HFFc6 (cell line): ENCODE measurements around the gene USP15. TPM values are rescaled to one million over a fixed set of nuclear protein-coding genes. Genes with fewer than 3 reads are reported as not detected.
A peak's percentile ranks its signal among the peaks of the same experiment; 100 is the strongest.

Source experiments
- DNase-seq: peaks from one replicate; pipeline ENCODE4 v3.0.0-alpha.2; 2018
- H3K27ac Mint-ChIP-seq: 2 replicates; pipeline ENCODE4 v1.8.0; 2020; ENCODE audit warnings: mild to moderate bottlenecking, mixed read lengths
- H3K27me3 Mint-ChIP-seq: 2 replicates; pipeline ENCODE4 v1.8.0; 2021; ENCODE audit warnings: mild to moderate bottlenecking, moderate library complexity, mixed read lengths; ENCODE audit not compliant: insufficient read depth
- H3K36me3 Mint-ChIP-seq: 2 replicates; pipeline ENCODE4 v1.8.0; 2021; ENCODE audit warnings: low read depth, mixed read lengths
- H3K4me1 Mint-ChIP-seq: 2 replicates; pipeline ENCODE4 v1.8.0; 2020; ENCODE audit warnings: low read depth, mixed read lengths
- H3K4me3 Mint-ChIP-seq: 2 replicates; pipeline ENCODE4 v1.8.0; 2020; ENCODE audit warnings: mild to moderate bottlenecking, moderate library complexity, mixed read lengths
- H3K9me3 Mint-ChIP-seq: 2 replicates; pipeline ENCODE4 v1.8.0; 2020; ENCODE audit warnings: mild to moderate bottlenecking, mixed read lengths
- total RNA-seq, 6 experiments: library from RNA; stranded (reverse); fragmentation: NEBNext Ultra II Directional; extraction: Animal tissue kit (Norgen Biotek cat#: 25700); gene quantifications; 2 replicates in 1 of 6; 3 replicates in 5 of 6; pipeline ENCODE4 v1.2.3, GENCODE V29; 2021
- TF ChIP-seq, protein P1 (sequence below): fragments of 200-600 bp; sonication (generic); IDR thresholded peaks from 2 replicates; pipeline ENCODE4 v1.5.0; 2021; ENCODE audit warnings: antibody characterized with exemption, mild to moderate bottlenecking

Gene USP15
- total RNA-seq, 6 experiments from 2014 or later = 48.8 to 63.5 (median 54.9) TPM

DNA sequence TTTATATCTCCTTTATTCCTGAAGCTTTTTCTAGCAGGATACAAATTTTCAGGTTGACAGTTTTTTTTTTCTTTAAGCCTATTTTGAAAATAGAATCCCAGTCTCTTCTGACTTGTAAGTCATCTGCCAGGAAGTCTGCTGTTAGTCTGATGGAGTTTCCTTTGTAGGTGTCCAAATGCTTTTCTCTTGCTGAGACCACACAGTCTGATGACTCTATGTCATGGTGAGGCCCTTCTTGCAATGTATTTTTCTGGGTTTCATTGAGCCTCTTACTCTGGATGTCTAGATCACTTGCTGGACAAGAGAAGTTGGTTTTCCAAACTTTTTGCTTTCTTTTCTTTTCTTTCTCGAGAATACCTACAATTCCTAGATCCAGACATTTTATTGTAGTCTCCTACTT lies 30.6 kb downstream of the USP15 start:
- DNase-seq = no peak
- peaks cover 14% of the 10 kb centered on the region for H3K9me3 Mint-ChIP-seq
- TF ChIP-seq, protein P1, sequence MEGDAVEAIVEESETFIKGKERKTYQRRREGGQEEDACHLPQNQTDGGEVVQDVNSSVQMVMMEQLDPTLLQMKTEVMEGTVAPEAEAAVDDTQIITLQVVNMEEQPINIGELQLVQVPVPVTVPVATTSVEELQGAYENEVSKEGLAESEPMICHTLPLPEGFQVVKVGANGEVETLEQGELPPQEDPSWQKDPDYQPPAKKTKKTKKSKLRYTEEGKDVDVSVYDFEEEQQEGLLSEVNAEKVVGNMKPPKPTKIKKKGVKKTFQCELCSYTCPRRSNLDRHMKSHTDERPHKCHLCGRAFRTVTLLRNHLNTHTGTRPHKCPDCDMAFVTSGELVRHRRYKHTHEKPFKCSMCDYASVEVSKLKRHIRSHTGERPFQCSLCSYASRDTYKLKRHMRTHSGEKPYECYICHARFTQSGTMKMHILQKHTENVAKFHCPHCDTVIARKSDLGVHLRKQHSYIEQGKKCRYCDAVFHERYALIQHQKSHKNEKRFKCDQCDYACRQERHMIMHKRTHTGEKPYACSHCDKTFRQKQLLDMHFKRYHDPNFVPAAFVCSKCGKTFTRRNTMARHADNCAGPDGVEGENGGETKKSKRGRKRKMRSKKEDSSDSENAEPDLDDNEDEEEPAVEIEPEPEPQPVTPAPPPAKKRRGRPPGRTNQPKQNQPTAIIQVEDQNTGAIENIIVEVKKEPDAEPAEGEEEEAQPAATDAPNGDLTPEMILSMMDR = no peak
- H3K27ac Mint-ChIP-seq = no peak overlapping the region
- no peaks in the 10 kb centered on the region; the same call in 1 of the 2 replicates for H3K27me3 Mint-ChIP-seq
- peaks cover 76% of the 10 kb centered on the region for H3K4me1 Mint-ChIP-seq
- H3K36me3 Mint-ChIP-seq = peaks cover 51% of the 10 kb centered on the region
- H3K4me3 Mint-ChIP-seq = no peak overlapping the region

DNA sequence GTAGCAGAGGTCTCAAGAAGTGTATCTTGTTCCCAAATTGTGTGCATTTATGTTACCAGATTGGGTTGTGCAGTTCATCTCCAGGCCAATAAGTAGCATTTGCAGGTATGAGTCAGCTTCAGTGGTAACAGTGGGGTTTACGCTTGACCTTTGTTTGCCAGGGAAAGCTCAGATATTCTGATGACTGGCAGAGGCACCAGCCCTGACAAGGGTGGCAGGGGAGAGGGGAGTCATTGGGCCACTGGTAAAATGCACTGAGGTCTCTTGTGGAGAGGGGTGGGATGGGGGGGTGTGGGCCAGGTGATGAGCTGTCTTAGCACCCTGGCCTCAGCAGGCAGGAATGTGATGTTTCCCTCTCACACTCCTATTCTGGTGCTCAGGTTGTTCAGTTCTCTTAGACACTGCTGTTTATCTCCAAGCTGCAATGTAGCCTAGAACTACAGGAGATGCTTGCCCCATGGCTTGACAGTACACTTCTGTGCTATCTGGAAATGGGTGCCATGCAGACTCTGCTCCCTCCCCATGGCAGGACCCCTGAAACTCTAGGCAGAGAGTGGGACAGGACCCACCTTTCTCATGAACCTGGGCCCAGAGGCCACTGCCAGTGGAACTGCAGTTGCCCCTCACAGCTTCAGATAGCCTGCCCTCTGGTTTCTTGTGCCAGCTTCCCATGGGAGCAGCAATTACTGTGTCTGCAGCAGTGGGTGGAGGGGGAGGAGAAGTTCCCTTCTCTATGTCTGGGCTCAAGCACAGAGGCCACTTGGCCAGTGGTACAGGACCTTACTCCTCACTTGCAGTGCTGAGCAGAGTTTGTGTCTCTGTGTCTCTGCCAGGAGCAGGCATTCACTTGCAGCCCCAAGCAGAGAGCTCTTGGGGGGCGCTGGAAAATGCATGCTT lies 31.9 kb downstream of the USP15 start:
- peaks cover 75% of the 10 kb centered on the region for H3K4me1 Mint-ChIP-seq
- peaks cover 52% of the 10 kb centered on the region for H3K36me3 Mint-ChIP-seq
- DNase-seq = no peak

DNA sequence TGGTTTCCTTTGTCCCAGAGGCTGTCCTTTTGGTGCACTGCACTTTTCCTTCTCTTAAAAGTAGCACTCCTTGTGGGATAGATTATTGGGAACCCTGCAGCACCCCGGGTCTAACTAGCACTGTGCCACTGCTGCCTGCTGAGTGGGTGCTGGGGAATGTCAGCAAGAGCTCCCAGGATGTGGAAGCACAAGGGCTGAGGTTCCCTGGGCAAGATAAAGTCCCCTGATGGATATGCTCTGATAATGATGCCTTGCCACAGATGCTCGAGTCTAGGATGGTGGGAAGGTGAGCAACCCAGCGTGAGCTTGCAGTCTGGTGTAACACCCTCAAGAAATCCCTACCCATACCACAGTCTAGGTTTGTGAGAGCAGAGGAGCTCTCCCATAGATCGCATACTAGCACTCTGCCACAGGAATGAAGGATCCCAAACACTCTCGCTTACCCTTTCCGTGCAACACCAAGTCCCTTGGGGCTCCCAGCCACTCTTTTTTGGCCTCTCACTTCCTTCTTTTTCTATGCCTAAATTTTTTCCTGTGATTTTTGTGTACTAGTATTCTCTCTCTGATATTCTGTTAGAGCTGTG lies 32.6 kb downstream of the USP15 start:
- no peak for DNase-seq

More for the DNA sequence above, 31.9 kb downstream of the USP15 start:
- TF ChIP-seq, protein P1 = no peak
- peaks cover 14% of the 10 kb centered on the region for H3K9me3 Mint-ChIP-seq
- H3K4me3 Mint-ChIP-seq = no peak overlapping the region
- no peaks in the 10 kb centered on the region; the same call in 1 of the 2 replicates for H3K27me3 Mint-ChIP-seq
- 0 out of 2 replicates have a peak overlapping the region, but pooled peaks have one; percentile 40 for H3K27ac Mint-ChIP-seq

DNA sequence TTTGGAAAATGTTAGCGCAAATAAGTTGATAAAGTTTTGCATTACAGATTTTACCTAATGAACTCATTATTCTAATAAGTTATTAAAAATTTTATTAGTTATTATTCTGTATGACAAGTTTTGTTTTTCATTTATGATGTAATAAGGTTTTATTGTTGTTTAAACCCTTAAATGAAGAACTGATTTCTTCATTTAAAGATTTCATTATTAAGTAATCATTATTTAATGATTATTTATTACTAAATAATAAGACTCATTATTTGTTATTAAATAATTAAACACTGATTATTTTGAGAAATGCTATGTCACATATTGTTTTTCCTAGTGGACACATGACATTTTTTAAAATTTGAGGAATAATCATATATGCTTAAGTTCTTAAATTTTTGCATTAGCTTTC lies 34.2 kb downstream of the USP15 start:
- DNase-seq = no peak
- Mint-ChIP-seq H3K27me3 (no peaks in the 10 kb centered on the region; the same call in 1 of the 2 replicates), H3K9me3 (peaks cover 14% of the 10 kb centered on the region), H3K27ac (no peak overlapping the region), H3K4me1 (peaks cover 53% of the 10 kb centered on the region), H3K4me3 (no peak overlapping the region), H3K36me3 (peaks cover 57% of the 10 kb centered on the region)
- TF ChIP-seq, protein P1 = no peak

More for the DNA sequence above, 32.6 kb downstream of the USP15 start:
- TF ChIP-seq, protein P1 = no peak
- Mint-ChIP-seq H3K9me3 (peaks cover 14% of the 10 kb centered on the region), H3K27ac (peak overlapping the region; percentile 46), H3K36me3 (peaks cover 53% of the 10 kb centered on the region), H3K4me3 (no peak overlapping the region), H3K4me1 (peaks cover 68% of the 10 kb centered on the region), H3K27me3 (no peaks in the 10 kb centered on the region; the same call in 1 of the 2 replicates)

DNA sequence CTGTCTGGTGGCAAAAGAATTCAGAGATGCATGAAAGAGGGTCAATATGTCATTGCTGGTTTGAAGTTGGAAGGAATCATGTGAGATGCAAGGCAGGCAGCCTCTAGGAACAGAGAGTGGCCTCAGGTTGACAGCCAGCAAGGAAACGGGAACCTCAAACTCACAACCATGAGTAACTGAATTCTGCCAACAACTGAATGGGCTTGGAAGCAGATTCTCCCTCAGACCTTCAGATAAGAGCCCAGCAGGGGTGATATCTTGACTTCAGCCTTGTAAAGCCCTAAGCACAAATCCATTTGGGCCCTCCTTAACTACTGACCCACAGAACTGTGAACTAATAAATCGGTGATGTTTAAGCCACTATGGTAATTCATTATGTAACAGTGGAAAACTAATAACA lies 35.8 kb downstream of the USP15 start:
- TF ChIP-seq, protein P1 = no peak
- no peak overlapping the region for H3K4me3 Mint-ChIP-seq
- no peak overlapping the region for H3K27ac Mint-ChIP-seq
- peaks cover 39% of the 10 kb centered on the region for H3K4me1 Mint-ChIP-seq
- H3K27me3 Mint-ChIP-seq = no peaks in the 10 kb centered on the region; the same call in 1 of the 2 replicates
- peaks cover 3% of the 10 kb centered on the region; the same call in 1 of the 2 replicates for H3K9me3 Mint-ChIP-seq
- peaks cover 51% of the 10 kb centered on the region for H3K36me3 Mint-ChIP-seq
- no peak for DNase-seq
